Measurements from ENCODE around the gene ARHGEF17. TPM values are rescaled to one million over a fixed set of nuclear protein-coding genes. Genes with fewer than 3 reads are reported as not detected.
"Not testable (repeated sequence)": the region's sequence is repeated elsewhere in the genome, so short reads cannot be mapped to it uniquely, and the experiment has no call there.

Gene ARHGEF17
- total RNA-seq, 2 experiments from 2014 or later = 0.18 TPM; not detected in 1

GRCh38 chr11:73267906-73268540 lies 40.1 kb upstream of the ARHGEF17 start:
- H3K27me3 Mint-ChIP-seq (ENCODE audit: low read depth) = peaks cover 35% of the 10 kb centered on the region
- ATAC-seq = no peak
- CTCF ChIA-PET = interaction anchor here (0.8 to 1.1 kb wide), 4 partner anchors 15 to 27 kb away, joined by 3 read pairs; no protein-coding TSS in a partner anchor
- DNase-seq = no peak
- H3K36me3 Mint-ChIP-seq (ENCODE audit: low read depth) = no peaks in the 10 kb centered on the region
- no peaks in the 10 kb centered on the region for H3K4me1 Mint-ChIP-seq (ENCODE audit: low read depth)
- H3K4me3 Mint-ChIP-seq = no peak overlapping the region
- POLR2A ChIA-PET = interaction anchor here (0.7 to 1.1 kb wide), 2 partner anchors 396 to 438 kb away, joined by 3 read pairs; no protein-coding TSS in a partner anchor
- no peaks in the 10 kb centered on the region for H3K9me3 Mint-ChIP-seq (ENCODE audit: insufficient read depth)
- no peak overlapping the region for H3K27ac Mint-ChIP-seq

DNA sequence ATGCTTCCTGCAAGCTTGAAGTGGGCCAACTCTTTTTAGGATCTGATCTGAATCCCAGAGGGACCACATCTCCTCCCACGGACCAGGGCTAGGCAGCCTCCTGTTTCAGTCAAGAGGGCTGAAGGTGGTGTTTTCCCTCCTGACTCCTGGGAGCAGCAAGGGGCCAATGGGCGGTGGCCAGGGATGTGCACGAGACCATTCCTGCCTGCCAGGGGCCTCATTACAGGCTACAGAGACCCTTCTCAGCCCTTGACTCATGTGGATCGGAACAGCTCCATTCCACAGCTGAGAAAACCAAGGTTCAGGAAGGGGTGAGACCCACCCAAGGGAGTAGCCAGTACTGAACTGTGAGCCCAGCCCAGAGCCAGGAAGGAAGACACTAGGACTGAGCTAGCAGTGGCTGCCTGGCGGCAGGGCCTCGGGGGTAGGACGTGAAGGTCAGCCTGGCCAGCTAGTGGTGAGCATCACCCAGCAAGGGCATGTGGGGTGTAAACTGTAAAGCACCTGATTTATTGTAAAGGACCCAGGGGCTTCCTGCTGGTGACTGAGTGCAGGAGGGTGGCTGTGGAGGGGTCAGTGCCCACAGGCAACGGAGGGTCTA lies 39.3 kb upstream of the ARHGEF17 start:
- Mint-ChIP-seq H3K27ac (no peak overlapping the region), H3K36me3 (ENCODE audit: low read depth) (no peaks in the 10 kb centered on the region), H3K4me3 (no peak overlapping the region), H3K4me1 (ENCODE audit: low read depth) (no peaks in the 10 kb centered on the region), H3K27me3 (ENCODE audit: low read depth) (peaks cover 29% of the 10 kb centered on the region), H3K9me3 (ENCODE audit: insufficient read depth) (no peaks in the 10 kb centered on the region)
- POLR2A ChIA-PET = interaction anchor here (0.7 to 1.1 kb wide), 2 partner anchors 397 to 439 kb away, joined by 3 read pairs; no protein-coding TSS in a partner anchor
- CTCF ChIA-PET = interaction anchor here (1.1 kb wide), 1 partner anchor 26 kb away, joined by 3 read pairs; no protein-coding TSS in a partner anchor
- no peak for DNase-seq
- no peak for ATAC-seq

- ATAC-seq (no peak), DNase-seq (no peak)
- ChIA-PET POLR2A (interaction anchor here (1.2 kb wide), 1 partner anchor 10 kb away, joined by 3 read pairs; no protein-coding TSS in a partner anchor), CTCF (no interaction called here)
- Mint-ChIP-seq H3K9me3 (ENCODE audit: insufficient read depth) (no peaks in the 10 kb centered on the region), H3K4me3 (no peak overlapping the region), H3K27me3 (ENCODE audit: low read depth) (peaks cover 27% of the 10 kb centered on the region), H3K36me3 (ENCODE audit: low read depth) (no peaks in the 10 kb centered on the region), H3K27ac (no peak overlapping the region), H3K4me1 (ENCODE audit: low read depth) (no peaks in the 10 kb centered on the region)
Measured at GRCh38 chr11:73269459-73270015, 38.5 kb upstream of the ARHGEF17 start.

DNA sequence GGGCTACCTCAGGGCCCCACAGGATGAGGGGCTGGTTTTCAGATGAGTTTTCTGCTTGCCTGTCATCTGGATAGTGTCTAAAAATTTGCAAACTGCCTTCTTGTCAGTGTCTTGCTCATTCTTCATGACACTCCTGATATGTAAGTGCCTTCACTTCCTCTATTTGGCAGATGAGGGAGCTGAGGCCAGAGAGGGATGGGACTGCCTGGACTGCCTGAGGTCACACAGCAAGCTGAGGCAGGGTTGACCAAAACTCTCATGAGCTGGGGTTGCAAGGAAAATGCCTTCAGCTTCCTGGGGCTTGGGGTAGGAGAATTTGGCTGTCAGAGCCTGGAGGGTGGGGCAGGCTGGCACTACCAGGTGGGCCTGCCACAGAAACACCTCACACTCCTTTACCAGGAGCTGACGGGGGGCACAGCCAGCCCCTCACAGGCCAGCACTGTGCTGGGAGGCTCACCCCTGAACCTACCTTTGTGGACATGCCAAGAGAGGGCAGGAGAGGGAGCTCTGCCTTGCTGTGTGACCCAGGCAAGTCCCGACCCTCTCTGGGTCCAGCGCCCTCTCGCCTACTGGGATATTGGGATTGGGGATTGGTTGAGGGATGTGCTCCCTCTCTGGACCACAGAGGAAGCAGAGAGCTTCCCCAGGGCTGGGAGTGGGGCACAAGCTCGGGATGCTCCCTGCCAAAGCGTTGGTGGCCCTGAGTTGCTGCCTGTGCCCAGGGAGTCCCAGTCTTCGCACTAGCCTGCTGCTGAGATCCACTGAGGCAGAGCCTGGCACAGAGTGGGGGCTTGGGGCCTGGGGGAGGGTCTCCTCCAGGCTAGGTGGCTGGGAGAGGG lies 37.8 kb upstream of the ARHGEF17 start:
- Mint-ChIP-seq H3K4me3 (no peak overlapping the region), H3K36me3 (ENCODE audit: low read depth) (no peaks in the 10 kb centered on the region), H3K4me1 (ENCODE audit: low read depth) (no peaks in the 10 kb centered on the region), H3K27ac (no peak overlapping the region), H3K9me3 (ENCODE audit: insufficient read depth) (no peaks in the 10 kb centered on the region), H3K27me3 (ENCODE audit: low read depth) (peaks cover 23% of the 10 kb centered on the region)
- DNase-seq = no peak
- ATAC-seq = no peak
- ChIA-PET POLR2A (interaction anchor here (1.2 kb wide), 1 partner anchor 9 kb away, joined by 3 read pairs; no protein-coding TSS in a partner anchor), CTCF (interaction anchor here (0.8 kb wide), 2 partner anchors 18 to 34 kb away, joined by 3 to 4 read pairs; no protein-coding TSS in a partner anchor)

GRCh38 chr11:73270855-73271477 lies 37.1 kb upstream of the ARHGEF17 start:
- DNase-seq (no peak), ATAC-seq (no peak)
- Mint-ChIP-seq H3K36me3 (ENCODE audit: low read depth) (no peaks in the 10 kb centered on the region), H3K4me3 (no peak overlapping the region), H3K4me1 (ENCODE audit: low read depth) (no peaks in the 10 kb centered on the region), H3K9me3 (ENCODE audit: insufficient read depth) (no peaks in the 10 kb centered on the region), H3K27me3 (ENCODE audit: low read depth) (peaks cover 21% of the 10 kb centered on the region), H3K27ac (no peak overlapping the region)
- ChIA-PET POLR2A (interaction anchor here (1.2 kb wide), 1 partner anchor 9 kb away, joined by 3 read pairs; no protein-coding TSS in a partner anchor), CTCF (interaction anchor here (0.8 kb wide), 2 partner anchors 17 to 35 kb away, joined by 3 to 4 read pairs; no protein-coding TSS in a partner anchor)

- CTCF ChIA-PET; H3K4me3 Mint-ChIP-seq; H3K36me3 Mint-ChIP-seq (ENCODE audit: low read depth); ATAC-seq; H3K4me1 Mint-ChIP-seq (ENCODE audit: low read depth); DNase-seq; H3K27ac Mint-ChIP-seq; POLR2A ChIA-PET; H3K9me3 Mint-ChIP-seq (ENCODE audit: insufficient read depth): not testable (repeated sequence)
- H3K27me3 Mint-ChIP-seq (ENCODE audit: low read depth) = peaks cover 17% of the 10 kb centered on the region
Measured at GRCh38 chr11:73271478-73271865, 36.6 kb upstream of the ARHGEF17 start.

DNA sequence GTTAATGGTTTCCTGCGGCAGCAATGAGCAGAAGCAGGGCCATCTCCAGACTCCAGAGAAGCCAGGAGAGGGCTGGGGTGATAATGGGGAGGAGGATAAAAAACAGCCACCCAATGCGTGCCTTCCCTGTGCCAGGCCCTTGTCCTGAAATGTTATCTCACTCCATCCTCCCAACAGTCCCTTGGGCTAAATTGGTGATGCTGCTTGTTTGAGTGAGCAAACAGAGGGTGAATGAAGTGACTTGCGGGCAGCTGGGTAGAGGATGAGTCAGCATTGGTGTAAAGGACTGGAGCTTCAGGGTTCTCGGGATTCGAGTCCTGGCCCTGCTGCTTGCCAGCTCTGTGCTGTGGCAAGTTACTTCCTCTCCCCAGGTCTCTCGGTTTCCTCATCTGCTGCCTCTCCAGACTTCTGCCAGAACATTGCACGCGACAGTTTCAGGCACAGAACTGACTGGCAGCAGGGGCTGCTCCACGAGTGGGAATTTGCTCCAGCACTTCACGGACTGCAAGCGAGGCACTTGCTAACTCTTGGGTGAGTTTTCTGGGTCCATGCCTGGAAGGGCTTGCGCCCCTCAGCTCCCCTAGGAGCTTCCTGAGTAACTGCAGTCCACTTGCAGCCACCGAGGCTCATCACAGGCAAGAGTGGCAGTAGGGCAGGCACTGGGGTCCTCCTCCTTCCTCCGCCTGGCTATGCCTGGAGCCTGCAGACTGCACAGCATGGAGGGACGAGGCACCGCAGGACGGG lies 36.0 kb upstream of the ARHGEF17 start, which contains the start of gene P2RY6:
Gene P2RY6, plus strand, starts transcription at position 403 of the 744 bp plus-strand sequence. CDS start 24,181 bp downstream, outside the sequence.
- Mint-ChIP-seq H3K9me3 (ENCODE audit: insufficient read depth) (no peaks in the 10 kb centered on the region), H3K27me3 (ENCODE audit: low read depth) (peaks cover 17% of the 10 kb centered on the region), H3K4me3 (no peak within 1 kb of the TSS), H3K36me3 (ENCODE audit: low read depth) (no peaks in the 10 kb centered on the region), H3K27ac (no peak within 1 kb of the TSS), H3K4me1 (ENCODE audit: low read depth) (no peaks in the 10 kb centered on the region)
- DNase-seq (no peak), ATAC-seq (no peak)
- CTCF ChIA-PET = interaction anchor here (1.0 to 1.6 kb wide), 2 partner anchors 17 to 20 kb away, joined by 3 read pairs; no protein-coding TSS in a partner anchor
- POLR2A ChIA-PET = no interaction called here

GRCh38 chr11:73272680-73273038 lies 35.4 kb upstream of the ARHGEF17 start:
- POLR2A ChIA-PET = no interaction called here
- DNase-seq (no peak), ATAC-seq (no peak)
- H3K4me1 Mint-ChIP-seq (ENCODE audit: low read depth) = no peaks in the 10 kb centered on the region
- no peaks in the 10 kb centered on the region for H3K9me3 Mint-ChIP-seq (ENCODE audit: insufficient read depth)
- H3K4me3 Mint-ChIP-seq = no peak overlapping the region
- peaks cover 13% of the 10 kb centered on the region for H3K27me3 Mint-ChIP-seq (ENCODE audit: low read depth)
- CTCF ChIA-PET = interaction anchor here (1.0 to 1.6 kb wide), 2 partner anchors 16 to 20 kb away, joined by 3 read pairs; no protein-coding TSS in a partner anchor
- no peaks in the 10 kb centered on the region for H3K36me3 Mint-ChIP-seq (ENCODE audit: low read depth)
- H3K27ac Mint-ChIP-seq = no peak overlapping the region

- CTCF ChIA-PET = interaction anchor here (0.7 to 1.6 kb wide), 2 partner anchors 21 to 88 kb away, joined by 3 read pairs; no protein-coding TSS in a partner anchor
- ATAC-seq (no peak), DNase-seq (no peak)
- H3K4me3 Mint-ChIP-seq = no peak overlapping the region
- H3K9me3 Mint-ChIP-seq (ENCODE audit: insufficient read depth) = no peaks in the 10 kb centered on the region
- peaks cover 13% of the 10 kb centered on the region for H3K27me3 Mint-ChIP-seq (ENCODE audit: low read depth)
- H3K4me1 Mint-ChIP-seq (ENCODE audit: low read depth) = no peaks in the 10 kb centered on the region
- H3K36me3 Mint-ChIP-seq (ENCODE audit: low read depth) = no peaks in the 10 kb centered on the region
- POLR2A ChIA-PET = interaction anchor here (0.6 kb wide), 1 partner anchor 201 kb away, joined by 3 read pairs; no protein-coding TSS in a partner anchor
- no peak overlapping the region for H3K27ac Mint-ChIP-seq
Measured at GRCh38 chr11:73273222-73273895, 34.7 kb upstream of the ARHGEF17 start.

DNA sequence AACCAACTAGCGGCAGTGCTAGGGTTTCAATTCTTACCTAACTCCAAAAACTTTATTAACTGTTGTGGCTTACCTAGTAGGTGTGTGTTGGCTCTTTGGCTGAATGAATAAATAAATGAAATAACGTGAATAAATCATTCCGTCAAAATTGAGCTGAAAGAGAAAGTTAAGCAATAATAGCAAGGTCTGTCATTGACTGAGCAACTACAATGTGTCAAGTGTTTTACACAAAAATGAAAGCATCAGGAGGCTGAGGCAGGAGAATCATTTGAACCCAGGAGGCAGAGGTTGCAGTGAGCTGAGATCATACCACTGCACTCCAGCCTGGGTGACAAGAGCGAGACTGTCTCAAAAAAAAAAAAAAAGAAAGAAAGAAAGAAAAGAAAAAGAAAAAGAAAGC lies 33.9 kb upstream of the ARHGEF17 start:
- not testable (repeated sequence) for ATAC-seq; H3K9me3 Mint-ChIP-seq (ENCODE audit: insufficient read depth); H3K4me1 Mint-ChIP-seq (ENCODE audit: low read depth); H3K36me3 Mint-ChIP-seq (ENCODE audit: low read depth); H3K27ac Mint-ChIP-seq; H3K4me3 Mint-ChIP-seq; DNase-seq
- peaks cover 17% of the 10 kb centered on the region for H3K27me3 Mint-ChIP-seq (ENCODE audit: low read depth)
- CTCF ChIA-PET = interaction anchor here (0.7 to 1.2 kb wide), 2 partner anchors 61 to 89 kb away, joined by 3 read pairs; no protein-coding TSS in a partner anchor
- POLR2A ChIA-PET = interaction anchor here (0.6 kb wide), 1 partner anchor 201 kb away, joined by 3 read pairs; no protein-coding TSS in a partner anchor
